HepG2 (cell line): ENCODE measurements around the gene ACSM2A.

Experiments
- ATF2 ChIP-seq: sonication (generic); formaldehyde crosslinking; IDR thresholded peaks from 2 replicates; pipeline ENCODE4 v1.4.0; 2020; ENCODE audit warnings: missing genetic modification reagents
- JUNB ChIP-seq: sonication (generic); formaldehyde crosslinking; IDR thresholded peaks from 2 replicates; pipeline ENCODE4 v1.8.0; 2022; ENCODE audit warnings: missing genetic modification reagents, mild to moderate bottlenecking, borderline replicate concordance
- KLF6 ChIP-seq: IDR thresholded peaks from 2 replicates; pipeline ENCODE4 v1.8.0; 2016; ENCODE audit warnings: missing biosample characterization, missing genetic modification reagents
- POGK ChIP-seq: sonication (generic); formaldehyde crosslinking; conservative IDR thresholded peaks from 2 replicates; pipeline ENCODE4 v1.8.0; 2022; ENCODE audit warnings: mild to moderate bottlenecking, moderate library complexity, missing genetic modification reagents
- POLR2A ChIP-seq, 2 experiments: IDR thresholded peaks; 2 replicates each; pipeline ENCODE4 v1.6.1; 2011; ENCODE audit warnings: low read depth in 2 of 2, low read length in 2 of 2, mild to moderate bottlenecking in 1 of 2, moderate library complexity in 1 of 2; ENCODE audit not compliant: insufficient read depth in 1 of 2
- RARG ChIP-seq: sonication (generic); formaldehyde crosslinking; IDR thresholded peaks from 2 replicates; pipeline ENCODE4 v1.4.0; 2020; ENCODE audit warnings: low read depth, mild to moderate bottlenecking, missing genetic modification reagents
- STAT6 ChIP-seq: sonication (generic); formaldehyde crosslinking; IDR thresholded peaks from 2 replicates; pipeline ENCODE4 v1.4.0; 2020; ENCODE audit warnings: missing genetic modification reagents, mild to moderate bottlenecking, borderline replicate concordance
- TBL1XR1 ChIP-seq: fragments of 150-350 bp; IDR thresholded peaks from 2 replicates; pipeline ENCODE4 v1.6.1; 2014; ENCODE audit warnings: borderline replicate concordance, low read length; ENCODE audit not compliant: partially characterized antibody
- ZFY ChIP-seq: sonication (generic); formaldehyde crosslinking; IDR thresholded peaks from 2 replicates; pipeline ENCODE4 v1.4.0; 2020; ENCODE audit warnings: missing genetic modification reagents
- TF ChIP-seq, protein P1 (sequence below): sonication (generic); formaldehyde crosslinking; IDR thresholded peaks from 2 replicates; pipeline ENCODE4 v1.4.0; 2020; ENCODE audit warnings: mild to moderate bottlenecking, missing genetic modification reagents
- TF ChIP-seq, protein P2 (sequence below): sonication (generic); formaldehyde crosslinking; IDR thresholded peaks from 2 replicates; pipeline ENCODE4 v1.4.0; 2020; ENCODE audit warnings: missing genetic modification reagents

- no peak for TF ChIP-seq ATF2 (CRISPR knock-in tag)
- TF ChIP-seq ZFY (CRISPR knock-in tag), result no peak
- TF ChIP-seq JUNB, result no peak
- no peak for TF ChIP-seq TBL1XR1
- TF ChIP-seq, protein P1, sequence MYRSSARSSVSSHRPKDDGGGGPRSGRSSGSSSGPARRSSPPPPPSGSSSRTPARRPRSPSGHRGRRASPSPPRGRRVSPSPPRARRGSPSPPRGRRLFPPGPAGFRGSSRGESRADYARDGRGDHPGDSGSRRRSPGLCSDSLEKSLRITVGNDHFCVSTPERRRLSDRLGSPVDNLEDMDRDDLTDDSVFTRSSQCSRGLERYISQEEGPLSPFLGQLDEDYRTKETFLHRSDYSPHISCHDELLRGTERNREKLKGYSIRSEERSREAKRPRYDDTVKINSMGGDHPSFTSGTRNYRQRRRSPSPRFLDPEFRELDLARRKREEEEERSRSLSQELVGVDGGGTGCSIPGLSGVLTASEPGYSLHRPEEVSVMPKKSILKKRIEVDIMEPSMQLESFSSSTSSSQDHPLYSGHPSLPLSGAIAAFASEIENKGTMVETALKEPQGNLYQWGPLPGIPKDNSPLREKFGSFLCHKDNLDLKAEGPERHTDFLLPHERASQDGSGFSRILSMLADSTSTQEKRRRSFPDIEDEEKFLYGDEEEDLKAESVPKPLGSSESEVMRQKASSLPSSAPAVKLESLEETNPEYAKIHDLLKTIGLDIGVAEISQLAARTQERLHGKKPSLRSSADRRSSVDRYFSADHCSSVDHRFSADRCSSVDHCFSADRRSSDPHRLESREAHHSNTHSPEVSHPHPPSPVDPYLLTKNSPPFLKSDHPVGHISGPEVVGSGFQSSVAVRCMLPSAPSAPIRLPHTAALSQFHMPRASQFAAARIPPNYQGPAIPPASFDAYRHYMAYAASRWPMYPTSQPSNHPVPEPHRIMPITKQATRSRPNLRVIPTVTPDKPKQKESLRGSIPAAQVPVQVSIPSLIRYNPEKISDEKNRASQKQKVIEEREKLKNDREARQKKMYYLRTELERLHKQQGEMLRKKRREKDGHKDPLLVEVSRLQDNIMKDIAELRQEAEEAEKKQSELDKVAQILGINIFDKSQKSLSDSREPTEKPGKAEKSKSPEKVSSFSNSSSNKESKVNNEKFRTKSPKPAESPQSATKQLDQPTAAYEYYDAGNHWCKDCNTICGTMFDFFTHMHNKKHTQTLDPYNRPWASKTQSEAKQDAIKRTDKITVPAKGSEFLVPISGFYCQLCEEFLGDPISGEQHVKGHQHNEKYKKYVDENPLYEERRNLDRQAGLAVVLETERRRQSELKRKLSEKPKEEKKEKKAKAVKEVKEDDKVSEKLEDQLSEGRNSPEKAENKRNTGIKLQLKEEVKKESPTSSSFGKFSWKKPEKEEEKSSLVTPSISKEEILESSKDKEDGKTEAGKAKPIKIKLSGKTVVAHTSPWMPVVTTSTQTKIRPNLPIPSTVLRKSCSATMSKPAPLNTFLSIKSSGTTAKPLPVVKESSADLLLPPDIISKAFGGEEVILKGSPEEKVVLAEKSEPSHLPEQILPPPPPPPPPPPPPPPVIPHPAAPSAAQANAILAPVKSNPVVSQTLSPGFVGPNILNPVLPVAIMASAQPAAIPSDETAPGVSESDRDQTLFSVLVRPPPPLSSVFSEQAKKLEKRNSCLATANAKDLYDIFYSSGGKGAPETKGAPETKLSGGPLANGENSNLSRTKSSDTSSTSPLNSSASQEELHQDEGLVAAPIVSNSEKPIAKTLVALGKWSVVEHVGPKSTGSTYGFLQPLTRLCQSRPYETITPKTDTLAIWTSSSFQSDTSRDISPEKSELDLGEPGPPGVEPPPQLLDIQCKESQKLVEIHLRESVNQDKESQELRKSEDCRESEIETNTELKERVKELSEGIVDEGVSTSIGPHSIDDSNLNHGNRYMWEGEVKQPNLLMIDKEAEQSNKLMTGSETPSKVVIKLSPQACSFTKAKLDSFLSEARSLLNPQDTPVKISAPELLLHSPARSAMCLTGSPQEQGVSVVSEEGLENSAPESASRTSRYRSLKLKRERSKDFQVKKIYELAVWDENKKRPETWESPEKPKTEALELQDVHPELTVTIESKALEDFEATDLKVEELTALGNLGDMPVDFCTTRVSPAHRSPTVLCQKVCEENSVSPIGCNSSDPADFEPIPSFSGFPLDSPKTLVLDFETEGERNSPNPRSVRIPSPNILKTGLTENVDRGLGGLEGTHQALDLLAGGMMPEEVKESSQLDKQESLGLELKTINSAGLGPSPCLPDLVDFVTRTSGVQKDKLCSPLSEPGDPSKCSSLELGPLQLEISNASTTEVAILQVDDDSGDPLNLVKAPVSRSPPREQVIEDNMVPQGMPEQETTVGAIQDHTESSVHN, result no peak
- no peak for TF ChIP-seq RARG (CRISPR knock-in tag)
- TF ChIP-seq POLR2A (IDR thresholded peaks at IDR 0.05; ENCODE audit: insufficient read depth in 1 of 2, low read depth in 2 of 2, low read length in 2 of 2), result no peak
- TF ChIP-seq, protein P2, sequence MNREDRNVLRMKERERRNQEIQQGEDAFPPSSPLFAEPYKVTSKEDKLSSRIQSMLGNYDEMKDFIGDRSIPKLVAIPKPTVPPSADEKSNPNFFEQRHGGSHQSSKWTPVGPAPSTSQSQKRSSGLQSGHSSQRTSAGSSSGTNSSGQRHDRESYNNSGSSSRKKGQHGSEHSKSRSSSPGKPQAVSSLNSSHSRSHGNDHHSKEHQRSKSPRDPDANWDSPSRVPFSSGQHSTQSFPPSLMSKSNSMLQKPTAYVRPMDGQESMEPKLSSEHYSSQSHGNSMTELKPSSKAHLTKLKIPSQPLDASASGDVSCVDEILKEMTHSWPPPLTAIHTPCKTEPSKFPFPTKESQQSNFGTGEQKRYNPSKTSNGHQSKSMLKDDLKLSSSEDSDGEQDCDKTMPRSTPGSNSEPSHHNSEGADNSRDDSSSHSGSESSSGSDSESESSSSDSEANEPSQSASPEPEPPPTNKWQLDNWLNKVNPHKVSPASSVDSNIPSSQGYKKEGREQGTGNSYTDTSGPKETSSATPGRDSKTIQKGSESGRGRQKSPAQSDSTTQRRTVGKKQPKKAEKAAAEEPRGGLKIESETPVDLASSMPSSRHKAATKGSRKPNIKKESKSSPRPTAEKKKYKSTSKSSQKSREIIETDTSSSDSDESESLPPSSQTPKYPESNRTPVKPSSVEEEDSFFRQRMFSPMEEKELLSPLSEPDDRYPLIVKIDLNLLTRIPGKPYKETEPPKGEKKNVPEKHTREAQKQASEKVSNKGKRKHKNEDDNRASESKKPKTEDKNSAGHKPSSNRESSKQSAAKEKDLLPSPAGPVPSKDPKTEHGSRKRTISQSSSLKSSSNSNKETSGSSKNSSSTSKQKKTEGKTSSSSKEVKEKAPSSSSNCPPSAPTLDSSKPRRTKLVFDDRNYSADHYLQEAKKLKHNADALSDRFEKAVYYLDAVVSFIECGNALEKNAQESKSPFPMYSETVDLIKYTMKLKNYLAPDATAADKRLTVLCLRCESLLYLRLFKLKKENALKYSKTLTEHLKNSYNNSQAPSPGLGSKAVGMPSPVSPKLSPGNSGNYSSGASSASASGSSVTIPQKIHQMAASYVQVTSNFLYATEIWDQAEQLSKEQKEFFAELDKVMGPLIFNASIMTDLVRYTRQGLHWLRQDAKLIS (CRISPR knock-in tag), result no peak
- no peak for TF ChIP-seq KLF6 (CRISPR knock-in tag)
- TF ChIP-seq STAT6 (CRISPR knock-in tag), result no peak
- TF ChIP-seq POGK (CRISPR knock-in tag), result no peak
Measured at GRCh38 chr16:20410121-20410723, 41.1 kb upstream of the ACSM2A start.
